Ascending aorta (tissue), 2 donors: Measurements from ENCODE around the gene KIF16B. TPM values are rescaled to one million over a fixed set of nuclear protein-coding genes. Genes with fewer than 3 reads are reported as not detected.

Source experiments
- DNase-seq, 2 donors: peaks; one replicate each; pipeline ENCODE4 v3.0.0-alpha.2; 2019; ENCODE audit warnings: low spot score in 2 of 2
- H3K27ac ChIP-seq, 2 donors: fragments of 200-600 bp; sonication (generic); one replicate each; pipeline ENCODE4 v1.5.1; 2016 to 2017; ENCODE audit warnings: mild to moderate bottlenecking in 1 of 2
- H3K27me3 ChIP-seq: fragments of 200-600 bp; sonication (generic); one replicate; pipeline ENCODE4 v1.5.1; 2017
- H3K36me3 ChIP-seq, 2 donors: fragments of 200-600 bp; sonication (generic); one replicate each; pipeline ENCODE4 v1.5.1; 2016
- H3K4me1 ChIP-seq, 2 donors: fragments of 200-600 bp; sonication (generic); one replicate each; pipeline ENCODE4 v1.5.1; 2016 to 2017; ENCODE audit warnings: mild to moderate bottlenecking in 1 of 2
- H3K4me3 ChIP-seq, 2 donors: fragments of 200-600 bp; sonication (generic); one replicate each; pipeline ENCODE4 v1.5.1; 2016 to 2017; ENCODE audit warnings: mild to moderate bottlenecking in 1 of 2
- H3K9me3 ChIP-seq, 2 donors: fragments of 200-600 bp; sonication (generic); one replicate each; pipeline ENCODE4 v1.5.1; 2016
- intact Hi-C: fragments of 100-400 bp; cut with DNase I; formaldehyde crosslinking; loops from one replicate; pipeline ENCODE4 v1.15.1; 2023
- total RNA-seq: library from RNA; depleted of rRNA; stranded (reverse); fragments of >200 nt; gene quantifications from one replicate; pipeline ENCODE4 v1.1.0, GENCODE V29; 2016
- TF ChIP-seq, protein P1 (sequence below), 3 experiments: fragments of 200-600 bp in 2 of 3; fragments of 450-650 bp in 1 of 3; sonication (generic) in 2 of 3; IDR thresholded peaks; one replicate each; pipeline ENCODE4 v1.5.1; 2016 to 2019; ENCODE audit warnings: antibody characterized with exemption in 3 of 3, mild to moderate bottlenecking in 1 of 3, moderate library complexity in 1 of 3

KIF16B gene
- total RNA-seq, 1 donor from 2014 or later = 6.3 TPM

DNA sequence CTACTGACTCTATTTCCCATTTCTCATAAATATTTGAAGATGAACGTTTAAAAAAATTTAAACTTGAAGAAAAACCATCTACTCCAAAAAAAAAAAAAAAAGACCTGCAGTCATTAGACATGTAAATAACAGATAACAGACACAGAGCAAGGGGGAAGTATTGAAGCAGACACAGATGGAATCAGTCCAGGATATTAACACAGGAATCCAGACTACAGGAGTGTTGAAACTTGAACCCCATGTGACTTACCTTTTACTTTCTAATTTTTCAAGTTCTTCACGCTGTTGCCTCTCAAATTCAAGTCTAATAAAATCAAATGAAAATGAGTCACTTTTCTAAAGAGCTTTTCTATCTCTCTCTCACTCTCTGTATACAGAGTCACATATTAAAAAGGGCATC, 191.8 kb downstream of the KIF16B start:
- DNase-seq = no peak
- intact Hi-C loops = no loop called here
- Histone ChIP-seq H3K9me3 (no peaks in the 10 kb centered on the region), H3K27ac (no peak overlapping the region), H3K27me3 (no peaks in the 10 kb centered on the region), H3K36me3 (peaks cover 0 to 8% of the 10 kb centered on the region in 2 donors), H3K4me1 (no peaks in the 10 kb centered on the region), H3K4me3 (no peak overlapping the region)
- TF ChIP-seq, protein P1, sequence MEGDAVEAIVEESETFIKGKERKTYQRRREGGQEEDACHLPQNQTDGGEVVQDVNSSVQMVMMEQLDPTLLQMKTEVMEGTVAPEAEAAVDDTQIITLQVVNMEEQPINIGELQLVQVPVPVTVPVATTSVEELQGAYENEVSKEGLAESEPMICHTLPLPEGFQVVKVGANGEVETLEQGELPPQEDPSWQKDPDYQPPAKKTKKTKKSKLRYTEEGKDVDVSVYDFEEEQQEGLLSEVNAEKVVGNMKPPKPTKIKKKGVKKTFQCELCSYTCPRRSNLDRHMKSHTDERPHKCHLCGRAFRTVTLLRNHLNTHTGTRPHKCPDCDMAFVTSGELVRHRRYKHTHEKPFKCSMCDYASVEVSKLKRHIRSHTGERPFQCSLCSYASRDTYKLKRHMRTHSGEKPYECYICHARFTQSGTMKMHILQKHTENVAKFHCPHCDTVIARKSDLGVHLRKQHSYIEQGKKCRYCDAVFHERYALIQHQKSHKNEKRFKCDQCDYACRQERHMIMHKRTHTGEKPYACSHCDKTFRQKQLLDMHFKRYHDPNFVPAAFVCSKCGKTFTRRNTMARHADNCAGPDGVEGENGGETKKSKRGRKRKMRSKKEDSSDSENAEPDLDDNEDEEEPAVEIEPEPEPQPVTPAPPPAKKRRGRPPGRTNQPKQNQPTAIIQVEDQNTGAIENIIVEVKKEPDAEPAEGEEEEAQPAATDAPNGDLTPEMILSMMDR (IDR thresholded peaks at IDR 0.05) = no peak

DNA sequence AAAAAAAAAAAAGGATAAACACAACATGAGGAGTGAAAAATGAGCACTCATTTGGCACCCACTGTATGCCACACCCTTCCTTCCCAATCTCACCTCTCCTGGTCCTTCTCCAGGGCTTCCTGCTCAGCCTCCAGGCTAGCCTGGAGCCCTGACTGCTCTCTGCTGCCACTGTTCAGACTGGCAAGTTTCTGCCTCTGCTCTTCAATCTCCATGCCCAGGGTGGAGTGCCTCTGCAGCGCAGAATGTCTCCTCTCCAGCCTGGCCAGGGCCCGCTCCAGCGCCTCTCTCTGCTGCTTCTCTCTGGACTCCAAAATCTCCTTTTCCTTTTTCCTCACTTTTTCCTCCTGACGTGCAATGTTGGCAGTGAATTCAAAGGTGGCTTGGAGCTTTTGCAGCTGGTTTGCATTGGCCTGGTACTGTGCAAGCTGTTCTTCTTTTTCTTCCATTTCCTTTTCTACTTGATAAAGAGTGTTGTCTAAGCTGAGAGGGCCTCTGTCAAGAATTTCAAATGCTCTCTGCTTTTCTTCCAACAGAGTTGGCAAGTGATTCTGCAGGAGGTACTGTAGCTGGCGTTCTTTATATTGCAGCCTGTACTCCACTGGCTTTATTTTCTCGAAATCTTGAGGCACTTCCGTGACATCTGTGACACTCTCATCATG, 194.4 kb downstream of the KIF16B start:
- H3K4me1 ChIP-seq = no peaks in the 10 kb centered on the region
- no peaks in the 10 kb centered on the region for H3K9me3 ChIP-seq
- no peak for DNase-seq
- TF ChIP-seq, protein P1 (IDR thresholded peaks at IDR 0.05) = no peak
- H3K4me3 ChIP-seq = no peak overlapping the region
- peaks cover 0 to 10% of the 10 kb centered on the region in 2 donors for H3K36me3 ChIP-seq
- no peak overlapping the region for H3K27ac ChIP-seq
- no peaks in the 10 kb centered on the region for H3K27me3 ChIP-seq
- intact Hi-C loops = no loop called here

DNA sequence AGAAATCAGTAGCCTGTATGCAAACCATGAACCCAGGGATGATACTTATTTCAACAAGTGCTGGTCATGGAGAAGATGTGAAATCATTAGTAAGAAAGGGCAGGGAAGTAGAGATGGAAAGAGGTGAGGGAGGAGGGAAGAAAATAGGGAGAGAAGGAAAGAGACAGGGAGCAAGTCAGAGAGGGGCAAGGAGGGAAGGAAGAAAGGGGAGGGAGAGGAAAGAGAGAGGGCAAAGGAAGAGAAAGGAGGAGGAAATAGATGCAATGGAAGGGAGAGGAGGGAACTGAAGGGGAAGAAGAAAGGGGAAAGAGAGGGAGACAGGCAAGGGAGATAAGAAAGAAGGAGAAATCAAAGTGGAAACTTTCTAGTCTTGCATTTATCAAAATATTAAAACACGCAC, 195.1 kb downstream of the KIF16B start:
- intact Hi-C loops = no loop called here
- Histone ChIP-seq H3K27ac (no peak overlapping the region), H3K36me3 (peaks cover 0 to 14% of the 10 kb centered on the region in 2 donors), H3K9me3 (no peaks in the 10 kb centered on the region), H3K27me3 (no peaks in the 10 kb centered on the region), H3K4me1 (no peaks in the 10 kb centered on the region), H3K4me3 (no peak overlapping the region)
- TF ChIP-seq, protein P1 (IDR thresholded peaks at IDR 0.05) = no peak
- DNase-seq = no peak

DNA sequence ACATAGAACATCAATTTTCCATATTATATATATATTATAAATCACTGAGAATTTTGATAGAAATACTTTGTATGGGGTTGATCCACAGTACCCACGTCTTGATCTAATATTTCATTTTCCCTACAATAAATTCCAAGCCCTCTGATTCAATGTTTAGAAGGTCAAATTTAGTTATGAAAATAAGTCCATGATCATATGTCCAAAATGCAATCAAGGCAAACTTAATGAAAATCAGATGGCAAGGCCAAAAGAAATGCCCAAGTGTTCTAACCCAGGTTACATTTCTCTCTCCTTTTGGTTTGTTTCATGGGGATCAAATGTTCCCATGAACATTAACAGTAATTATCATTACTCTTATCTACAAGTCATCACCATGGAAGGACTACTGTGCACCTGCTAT, 203.8 kb downstream of the KIF16B start:
- TF ChIP-seq, protein P1 (IDR thresholded peaks at IDR 0.05) = no peak
- no peaks in the 10 kb centered on the region for H3K27me3 ChIP-seq
- peaks cover 6% of the 10 kb centered on the region in 2 donors for H3K4me1 ChIP-seq
- H3K4me3 ChIP-seq = no peak overlapping the region
- no peaks in the 10 kb centered on the region for H3K9me3 ChIP-seq
- no peak for DNase-seq
- peaks cover 0 to 10% of the 10 kb centered on the region in 2 donors for H3K36me3 ChIP-seq
- intact Hi-C loops = loop anchor here (10.0 kb wide), 1 partner anchor 105 kb away; no protein-coding TSS in a partner anchor
- H3K27ac ChIP-seq = no peak overlapping the region

DNA sequence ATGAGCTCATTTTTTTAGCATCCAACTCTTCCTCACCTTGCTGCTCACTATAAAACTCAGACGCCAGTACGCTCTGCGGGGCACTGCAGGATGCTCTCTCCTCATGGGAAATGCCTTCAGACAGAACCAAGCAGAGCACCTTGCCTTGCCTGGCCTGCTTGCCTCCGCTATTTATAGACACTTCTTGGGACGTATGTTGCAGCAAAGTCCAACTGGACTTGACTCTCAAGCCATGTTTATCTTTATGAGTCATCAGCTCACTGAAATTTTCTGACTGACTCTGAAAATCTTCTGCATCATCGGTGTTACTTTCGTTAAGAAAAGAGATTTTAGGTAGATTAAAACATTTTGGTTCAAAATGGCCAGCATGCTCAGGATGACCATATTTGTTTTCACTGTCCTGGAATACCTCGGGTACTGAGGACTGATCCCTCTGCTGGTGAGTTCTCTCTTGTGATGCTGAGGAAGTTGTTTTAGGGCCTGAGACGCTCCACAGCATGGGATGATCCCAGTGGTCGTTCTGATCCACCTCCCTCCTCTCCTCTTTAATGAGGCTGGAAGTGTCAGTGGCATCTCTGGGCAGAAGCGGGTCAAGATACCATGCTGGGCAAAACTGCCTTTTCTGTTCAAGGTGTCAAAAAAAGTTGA, 204.5 kb downstream of the KIF16B start:
- Histone ChIP-seq H3K27me3 (no peaks in the 10 kb centered on the region), H3K9me3 (no peaks in the 10 kb centered on the region), H3K4me3 (no peak overlapping the region), H3K27ac (peak overlapping the region; percentile 17 to 71), H3K4me1 (peaks cover 6% of the 10 kb centered on the region in 2 donors), H3K36me3 (peaks cover 0 to 3% of the 10 kb centered on the region in 2 donors)
- no peak for DNase-seq
- TF ChIP-seq, protein P1 (IDR thresholded peaks at IDR 0.05) = no peak
- intact Hi-C loops = loop anchor here (10.0 kb wide), 1 partner anchor 106 kb away; no protein-coding TSS in a partner anchor
